Neural progenitor cell (in vitro differentiated cells): ENCODE results near the gene TCF25. TPM values are rescaled to one million over a fixed set of nuclear protein-coding genes. Genes with fewer than 3 reads are reported as not detected.

Experiments used
- DNase-seq: peaks from one replicate; pipeline ENCODE4 v3.0.0-alpha.2; 2016; ENCODE audit warnings: low spot score
- H2AFZ ChIP-seq: fragments of 200-600 bp; sonication (generic); replicated peaks from 2 replicates; pipeline ENCODE4 v1.6.1; 2016; ENCODE audit warnings: antibody characterized with exemption
- H3F3A ChIP-seq: fragments of 200-600 bp; sonication (generic); 2 replicates; pipeline ENCODE4 v1.6.1; 2016; ENCODE audit warnings: antibody characterized with exemption, low read depth
- H3K27ac ChIP-seq: fragments of 200-600 bp; sonication (generic); 2 replicates; pipeline ENCODE4 v1.5.1; 2016; ENCODE audit warnings: mild to moderate bottlenecking
- H3K27me3 ChIP-seq: fragments of 200-600 bp; sonication (generic); 2 replicates; pipeline ENCODE4 v1.6.1; 2016; ENCODE audit warnings: mild to moderate bottlenecking, moderate library complexity
- H3K36me3 ChIP-seq: fragments of 200-600 bp; sonication (generic); 2 replicates; pipeline ENCODE4 v1.5.1; 2016
- H3K4me1 ChIP-seq: fragments of 200-600 bp; sonication (generic); 2 replicates; pipeline ENCODE4 v1.6.1; 2016; ENCODE audit warnings: mixed run types
- H3K4me2 ChIP-seq: fragments of 200-600 bp; sonication (generic); 2 replicates; pipeline ENCODE4 v1.6.1; 2016
- H3K4me3 ChIP-seq: fragments of 200-600 bp; sonication (generic); 2 replicates; pipeline ENCODE4 v1.5.1; 2016
- H3K79me2 ChIP-seq: fragments of 200-600 bp; sonication (generic); 2 replicates; pipeline ENCODE4 v1.6.1; 2016; ENCODE audit warnings: low read depth
- H3K9ac ChIP-seq: fragments of 200-600 bp; sonication (generic); 2 replicates; pipeline ENCODE4 v1.6.1; 2016
- H3K9me3 ChIP-seq: fragments of 200-600 bp; sonication (generic); 2 replicates; pipeline ENCODE4 v1.5.1; 2016; ENCODE audit warnings: low read depth
- H4K20me1 ChIP-seq: fragments of 200-600 bp; sonication (generic); 2 replicates; pipeline ENCODE4 v1.6.1; 2016; ENCODE audit warnings: low read depth
- H3K27ac Mint-ChIP-seq: 3 replicates; pipeline ENCODE4 v1.8.0; 2021; ENCODE audit warnings: mixed read lengths
- H3K27me3 Mint-ChIP-seq: 2 replicates; pipeline ENCODE4 v1.8.0; 2022; ENCODE audit warnings: low read depth, mild to moderate bottlenecking, inconsistent platforms, moderate library complexity, mixed read lengths; ENCODE audit not compliant: insufficient read depth
- H3K36me3 Mint-ChIP-seq: 3 replicates; pipeline ENCODE4 v1.8.0; 2021; ENCODE audit warnings: mixed read lengths
- H3K4me1 Mint-ChIP-seq: 3 replicates; pipeline ENCODE4 v1.8.0; 2021; ENCODE audit warnings: mixed read lengths
- H3K4me3 Mint-ChIP-seq: 3 replicates; pipeline ENCODE4 v1.8.0; 2021; ENCODE audit warnings: mild to moderate bottlenecking, moderate library complexity, mixed read lengths
- H3K9me3 Mint-ChIP-seq: 3 replicates; pipeline ENCODE4 v1.8.0; 2020; ENCODE audit warnings: mixed read lengths
- EZH2 ChIP-seq: fragments of 200-600 bp; sonication (generic); IDR thresholded peaks from 2 replicates; pipeline ENCODE4 v1.6.1; 2017; ENCODE audit warnings: antibody characterized with exemption, mild to moderate bottlenecking, moderate library complexity
- EZH2phosphoT487 ChIP-seq: fragments of 200-600 bp; sonication (generic); IDR thresholded peaks from 2 replicates; pipeline ENCODE4 v1.6.1; 2017; ENCODE audit warnings: antibody characterized with exemption
- total RNA-seq: library from RNA; depleted of rRNA; stranded (reverse); fragments of >200 nt; gene quantifications from 2 replicates; pipeline ENCODE4 v1.2.3, GENCODE V29; 2015; ENCODE audit warnings: low replicate concordance
- TF ChIP-seq, protein P1 (sequence below): fragments of 200-600 bp; sonication (generic); IDR thresholded peaks from 2 replicates; pipeline ENCODE4 v1.5.1; 2017; ENCODE audit warnings: antibody characterized with exemption, mild to moderate bottlenecking

The TCF25 gene
- total RNA-seq, 1 donor from 2014 or later: 95.6 TPM

DNA sequence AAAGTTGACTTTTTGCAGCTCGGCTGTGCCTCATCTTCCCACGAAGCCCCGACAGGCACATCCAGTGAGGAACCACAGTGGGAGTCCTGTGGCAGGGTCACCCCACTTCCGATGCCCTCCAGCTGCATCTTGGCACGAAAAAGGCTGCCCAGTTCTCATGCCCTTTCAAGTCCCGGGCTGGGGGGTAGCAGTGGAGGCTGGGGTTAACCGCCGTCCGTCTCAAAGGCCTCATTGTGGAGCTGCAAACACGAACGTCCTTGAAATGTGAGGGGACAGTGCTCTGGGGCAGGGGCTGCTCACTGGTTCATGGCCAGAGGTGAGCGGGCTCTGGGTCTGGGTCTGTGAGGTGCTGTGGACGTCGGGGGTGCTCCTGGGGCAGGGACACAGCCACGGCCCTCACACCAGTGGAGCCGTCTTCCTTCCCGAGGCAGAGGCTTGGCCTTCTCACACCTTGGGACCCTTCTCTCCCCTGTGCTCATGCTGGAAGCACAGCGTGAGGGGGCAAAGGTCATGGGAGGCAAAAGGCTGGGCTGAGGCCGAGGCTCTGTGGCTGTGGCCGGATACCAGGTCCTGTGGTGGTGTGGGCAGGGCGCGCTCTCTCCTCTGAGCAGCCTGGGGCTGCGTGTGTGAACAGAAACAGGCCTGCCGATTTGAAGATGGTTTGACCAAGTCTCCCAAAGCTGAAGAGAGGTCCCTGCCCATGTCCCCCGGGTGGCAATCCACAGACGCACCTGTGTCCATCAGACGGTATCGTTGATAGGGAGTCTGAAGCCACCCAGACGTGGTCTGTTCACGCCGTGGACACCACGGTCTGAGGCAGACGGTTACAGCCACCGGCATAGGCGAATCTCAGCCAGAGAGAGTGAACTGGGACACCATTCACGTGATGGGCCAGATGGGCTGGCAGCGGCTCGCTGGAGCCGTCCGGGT, 42.2 kb downstream of the TCF25 start:
- peaks cover 15% of the 10 kb centered on the region for H3K4me1 ChIP-seq
- H4K20me1 ChIP-seq: no peaks in the 10 kb centered on the region
- peaks cover 23% of the 10 kb centered on the region for H3F3A ChIP-seq
- Mint-ChIP-seq H3K4me1 (peaks cover 8% of the 10 kb centered on the region), H3K4me3 (no peak overlapping the region), H3K27ac (no peak overlapping the region), H3K27me3 (peaks cover 18% of the 10 kb centered on the region), H3K9me3 (peaks cover 2% of the 10 kb centered on the region), H3K36me3 (peaks cover 4% of the 10 kb centered on the region)
- H3K9me3 ChIP-seq: no peaks in the 10 kb centered on the region
- H3K27ac ChIP-seq: no peak overlapping the region
- no peaks in the 10 kb centered on the region for H3K79me2 ChIP-seq
- H3K36me3 ChIP-seq: no peaks in the 10 kb centered on the region
- peaks cover 3% of the 10 kb centered on the region for H3K27me3 ChIP-seq
- DNase-seq: no peak
- no peak for TF ChIP-seq EZH2phosphoT487
- TF ChIP-seq EZH2: no peak
- TF ChIP-seq, protein P1, sequence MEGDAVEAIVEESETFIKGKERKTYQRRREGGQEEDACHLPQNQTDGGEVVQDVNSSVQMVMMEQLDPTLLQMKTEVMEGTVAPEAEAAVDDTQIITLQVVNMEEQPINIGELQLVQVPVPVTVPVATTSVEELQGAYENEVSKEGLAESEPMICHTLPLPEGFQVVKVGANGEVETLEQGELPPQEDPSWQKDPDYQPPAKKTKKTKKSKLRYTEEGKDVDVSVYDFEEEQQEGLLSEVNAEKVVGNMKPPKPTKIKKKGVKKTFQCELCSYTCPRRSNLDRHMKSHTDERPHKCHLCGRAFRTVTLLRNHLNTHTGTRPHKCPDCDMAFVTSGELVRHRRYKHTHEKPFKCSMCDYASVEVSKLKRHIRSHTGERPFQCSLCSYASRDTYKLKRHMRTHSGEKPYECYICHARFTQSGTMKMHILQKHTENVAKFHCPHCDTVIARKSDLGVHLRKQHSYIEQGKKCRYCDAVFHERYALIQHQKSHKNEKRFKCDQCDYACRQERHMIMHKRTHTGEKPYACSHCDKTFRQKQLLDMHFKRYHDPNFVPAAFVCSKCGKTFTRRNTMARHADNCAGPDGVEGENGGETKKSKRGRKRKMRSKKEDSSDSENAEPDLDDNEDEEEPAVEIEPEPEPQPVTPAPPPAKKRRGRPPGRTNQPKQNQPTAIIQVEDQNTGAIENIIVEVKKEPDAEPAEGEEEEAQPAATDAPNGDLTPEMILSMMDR: no peak
- H3K4me2 ChIP-seq: no peak overlapping the region
- no peak overlapping the region for H3K4me3 ChIP-seq
- H3K9ac ChIP-seq: no peak overlapping the region
- H2AFZ ChIP-seq: no peak overlapping the region

DNA sequence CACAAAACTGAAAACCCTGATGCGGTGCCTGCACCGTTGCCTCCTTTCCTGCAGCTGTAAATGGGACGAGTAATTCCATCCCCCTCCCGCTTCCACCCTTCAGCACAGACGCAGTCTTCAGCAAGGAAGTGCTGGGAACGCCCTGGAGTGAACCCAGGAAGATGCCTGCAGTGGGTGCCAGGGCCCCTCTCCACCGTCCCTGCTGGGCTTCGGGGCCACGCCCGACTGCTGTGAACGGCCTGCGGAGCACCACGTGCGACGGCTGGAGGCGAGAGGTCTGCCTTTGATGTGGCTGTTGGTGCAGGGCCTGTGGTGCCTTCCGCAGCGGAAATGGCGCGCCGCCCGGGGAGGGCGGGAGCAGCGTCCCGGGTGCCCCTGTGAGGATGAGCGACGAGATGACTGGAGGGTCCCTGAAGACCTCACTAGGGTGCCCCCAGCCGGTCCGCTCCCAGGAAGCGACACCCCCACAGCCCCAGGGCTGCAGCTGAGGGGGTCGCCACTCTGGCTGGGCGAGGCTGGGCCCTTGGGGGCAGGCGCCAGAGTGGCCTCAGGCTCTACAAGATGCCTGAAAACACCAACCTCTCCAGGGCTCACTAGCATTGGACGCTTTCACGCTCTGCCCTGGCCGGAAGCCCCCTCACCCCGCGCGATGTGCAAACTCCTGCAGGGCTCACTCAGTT, 44.5 kb downstream of the TCF25 start:
- peaks cover 15% of the 10 kb centered on the region for H3K27me3 ChIP-seq
- peak overlapping the region; percentile 77 for H3K4me2 ChIP-seq
- peak overlapping the region; percentile 94 for H2AFZ ChIP-seq
- H3F3A ChIP-seq: peaks cover 46% of the 10 kb centered on the region
- peaks cover 32% of the 10 kb centered on the region for H3K4me1 ChIP-seq
- peaks cover 2% of the 10 kb centered on the region for H3K9me3 Mint-ChIP-seq
- no peaks in the 10 kb centered on the region for H3K36me3 ChIP-seq
- no peaks in the 10 kb centered on the region for H3K9me3 ChIP-seq
- peaks cover 4% of the 10 kb centered on the region for H3K36me3 Mint-ChIP-seq
- peak; percentile 41 for TF ChIP-seq EZH2
- TF ChIP-seq, protein P1: no peak
- no peak for TF ChIP-seq EZH2phosphoT487
- no peak overlapping the region for H3K27ac ChIP-seq
- H3K27ac Mint-ChIP-seq: no peak overlapping the region
- DNase-seq: peak; percentile 56
- H3K9ac ChIP-seq: no peak overlapping the region
- peak overlapping the region; percentile 57 for H3K4me3 Mint-ChIP-seq
- peaks cover 23% of the 10 kb centered on the region for H3K27me3 Mint-ChIP-seq
- H3K79me2 ChIP-seq: no peaks in the 10 kb centered on the region
- peak overlapping the region; percentile 49 for H3K4me3 ChIP-seq
- peaks cover 20% of the 10 kb centered on the region for H3K4me1 Mint-ChIP-seq
- no peaks in the 10 kb centered on the region for H4K20me1 ChIP-seq

DNA sequence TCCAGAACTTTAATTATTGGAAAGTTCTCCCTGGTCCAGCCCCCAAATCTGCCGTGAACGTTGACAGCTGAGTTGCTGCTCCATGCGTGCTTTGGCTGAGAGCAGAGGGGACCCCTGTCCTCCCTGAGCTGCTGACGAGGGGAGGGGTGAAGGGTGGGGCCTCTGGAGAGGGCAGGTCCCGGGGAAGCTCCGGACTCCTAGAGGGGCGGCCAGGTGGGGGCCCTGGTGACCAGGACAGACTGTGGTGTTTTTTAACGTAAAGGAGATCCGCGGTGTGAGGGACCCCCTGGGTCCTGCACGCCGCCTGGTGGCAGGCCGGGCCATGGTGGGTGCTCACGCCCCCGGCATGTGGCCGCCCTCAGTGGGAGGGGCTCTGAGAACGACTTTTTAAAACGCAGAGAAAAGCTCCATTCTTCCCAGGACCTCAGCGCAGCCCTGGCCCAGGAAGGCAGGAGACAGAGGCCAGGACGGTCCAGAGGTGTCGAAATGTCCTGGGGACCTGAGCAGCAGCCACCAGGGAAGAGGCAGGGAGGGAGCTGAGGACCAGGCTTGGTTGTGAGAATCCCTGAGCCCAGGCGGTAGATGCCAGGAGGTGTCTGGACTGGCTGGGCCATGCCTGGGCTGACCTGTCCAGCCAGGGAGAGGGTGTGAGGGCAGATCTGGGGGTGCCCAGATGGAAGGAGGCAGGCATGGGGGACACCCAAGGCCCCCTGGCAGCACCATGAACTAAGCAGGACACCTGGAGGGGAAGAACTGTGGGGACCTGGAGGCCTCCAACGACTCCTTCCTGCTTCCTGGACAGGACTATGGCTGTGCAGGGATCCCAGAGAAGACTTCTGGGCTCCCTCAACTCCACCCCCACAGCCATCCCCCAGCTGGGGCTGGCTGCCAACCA, 45.3 kb downstream of the TCF25 start, which contains the start of gene MC1R:
TSS of gene MC1R (plus strand) at position 410 of the 895 bp plus-strand sequence. CDS start at position 807, 397 bp downstream.
- peak within 1 kb of the TSS; percentile 77 for H3K4me2 ChIP-seq
- peaks cover 45% of the 10 kb centered on the region for H3F3A ChIP-seq
- peak within 1 kb of the TSS; percentile 94 for H2AFZ ChIP-seq
- Mint-ChIP-seq H3K4me3 (peak within 1 kb of the TSS; percentile 57), H3K4me1 (peaks cover 20% of the 10 kb centered on the region), H3K9me3 (peaks cover 2% of the 10 kb centered on the region), H3K36me3 (peaks cover 4% of the 10 kb centered on the region), H3K27me3 (peaks cover 23% of the 10 kb centered on the region), H3K27ac (no peak within 1 kb of the TSS)
- no peak within 1 kb of the TSS for H3K27ac ChIP-seq
- peak; percentile 62 for DNase-seq
- no peaks in the 10 kb centered on the region for H3K9me3 ChIP-seq
- no peak within 1 kb of the TSS for H3K9ac ChIP-seq
- TF ChIP-seq, protein P1: peak; percentile 53
- no peak for TF ChIP-seq EZH2phosphoT487
- H3K4me3 ChIP-seq: peak within 1 kb of the TSS; percentile 49
- H3K36me3 ChIP-seq: no peaks in the 10 kb centered on the region
- peaks cover 18% of the 10 kb centered on the region for H3K27me3 ChIP-seq
- peaks cover 4% of the 10 kb centered on the region for H4K20me1 ChIP-seq
- peaks cover 35% of the 10 kb centered on the region for H3K4me1 ChIP-seq
- no peaks in the 10 kb centered on the region for H3K79me2 ChIP-seq
